H7 (cell line): ENCODE data around the gene GABPB2. TPM values are rescaled to one million over a fixed set of nuclear protein-coding genes. Genes with fewer than 3 reads are reported as not detected.
A peak's percentile ranks its signal among the peaks of the same experiment; 100 is the strongest.

ENCODE experiments used
- DNase-seq: peaks from one replicate; pipeline ENCODE4 v3.0.0; 2012
- H3K27me3 ChIP-seq: 2 replicates; pipeline ENCODE4 v1.6.0; 2011; ENCODE audit warnings: mild to moderate bottlenecking, low read length; ENCODE audit not compliant: control insufficient read depth, insufficient read depth
- H3K36me3 ChIP-seq: replicated peaks from 2 replicates; pipeline ENCODE4 v1.5.1; 2011; ENCODE audit warnings: low read length; ENCODE audit not compliant: control insufficient read depth, insufficient read depth
- H3K4me3 ChIP-seq: 2 replicates; pipeline ENCODE4 v1.5.1; 2011; ENCODE audit warnings: low read depth, mild to moderate bottlenecking, control low read depth, low read length, moderate library complexity; ENCODE audit not compliant: insufficient read depth
- total RNA-seq: library from RNA; depleted of rRNA; stranded (reverse); fragments of >200 nt; shearing (Covaris generic); gene quantifications from 2 replicates; pipeline ENCODE4 v1.2.3, GENCODE V29; 2014; rRNA removed

The GABPB2 gene
- total RNA-seq, 1 experiment from 2014 or later = 4.0 TPM

- no peak for DNase-seq
- no peaks in the 10 kb centered on the region for H3K27me3 ChIP-seq
- peaks cover 5% of the 10 kb centered on the region for H3K36me3 ChIP-seq
- no peak within 1 kb of the TSS for H3K4me3 ChIP-seq
Measured at GRCh38 chr1:151156515-151156819, 85.9 kb downstream of the GABPB2 start, which contains the start of gene TNFAIP8L2. Gene TNFAIP8L2, plus strand, starts transcription at chr1:151156649. Its CDS starts 2,049 bp downstream, at chr1:151158698.

DNA sequence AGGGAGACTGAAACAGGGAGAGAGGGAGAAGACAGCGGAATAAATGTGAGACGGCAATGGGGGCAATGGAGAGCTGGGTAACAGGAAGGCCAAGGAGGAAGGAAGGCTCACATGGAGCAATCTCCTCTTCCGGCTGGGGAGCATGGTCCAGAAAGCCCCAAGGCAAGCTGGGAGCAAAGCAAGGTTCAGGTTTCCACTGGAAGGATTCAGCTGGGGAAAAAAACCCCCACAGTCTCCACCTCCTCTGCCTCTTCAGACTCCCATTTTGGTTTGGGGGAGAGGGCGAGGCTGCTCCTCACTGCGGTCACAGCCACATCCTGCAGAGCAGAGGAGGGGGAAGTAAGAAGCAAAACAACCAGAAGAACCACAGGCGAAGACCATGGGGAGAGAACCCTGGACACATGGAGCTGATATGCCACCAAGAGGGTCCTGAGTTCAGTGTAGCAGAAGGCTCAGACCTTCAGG, 86.5 kb downstream of the GABPB2 start:
- no peak overlapping the region for H3K4me3 ChIP-seq
- no peak for DNase-seq

DNA sequence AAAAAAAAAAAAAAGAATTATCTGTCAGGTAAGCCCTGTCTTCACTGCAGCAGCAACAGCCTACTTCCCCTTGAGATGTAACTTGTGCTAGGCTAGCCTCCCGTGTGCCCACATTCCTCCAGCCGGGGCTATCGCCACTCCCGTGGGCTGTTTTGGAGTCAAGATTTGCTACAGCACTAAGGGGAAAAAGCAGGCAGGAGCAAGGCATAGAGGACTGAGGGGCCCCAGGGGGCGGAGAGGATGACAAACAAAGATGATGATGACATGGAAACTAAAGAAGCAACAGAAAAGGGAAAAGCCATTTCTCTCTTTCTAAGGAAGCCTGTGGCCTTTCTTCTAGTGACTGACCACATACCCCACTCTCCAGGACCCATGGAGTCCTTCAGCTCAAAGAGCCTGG, 87.8 kb downstream of the GABPB2 start:
- H3K36me3 ChIP-seq = peaks cover 7% of the 10 kb centered on the region
- H3K4me3 ChIP-seq = no peak overlapping the region
- H3K27me3 ChIP-seq = no peaks in the 10 kb centered on the region
- no peak for DNase-seq

More for the DNA sequence above, 86.5 kb downstream of the GABPB2 start:
- peaks cover 7% of the 10 kb centered on the region for H3K36me3 ChIP-seq
- no peaks in the 10 kb centered on the region for H3K27me3 ChIP-seq

GRCh38 chr1:151158751-151159251, 88.2 kb downstream of the GABPB2 start:
- Histone ChIP-seq H3K4me3 (no peak overlapping the region), H3K36me3 (peaks cover 7% of the 10 kb centered on the region), H3K27me3 (no peaks in the 10 kb centered on the region)
- no peak for DNase-seq

GRCh38 chr1:151159373-151159772, 88.8 kb downstream of the GABPB2 start:
- no peak for DNase-seq
- H3K36me3 ChIP-seq = peaks cover 7% of the 10 kb centered on the region
- no peak overlapping the region for H3K4me3 ChIP-seq

DNA sequence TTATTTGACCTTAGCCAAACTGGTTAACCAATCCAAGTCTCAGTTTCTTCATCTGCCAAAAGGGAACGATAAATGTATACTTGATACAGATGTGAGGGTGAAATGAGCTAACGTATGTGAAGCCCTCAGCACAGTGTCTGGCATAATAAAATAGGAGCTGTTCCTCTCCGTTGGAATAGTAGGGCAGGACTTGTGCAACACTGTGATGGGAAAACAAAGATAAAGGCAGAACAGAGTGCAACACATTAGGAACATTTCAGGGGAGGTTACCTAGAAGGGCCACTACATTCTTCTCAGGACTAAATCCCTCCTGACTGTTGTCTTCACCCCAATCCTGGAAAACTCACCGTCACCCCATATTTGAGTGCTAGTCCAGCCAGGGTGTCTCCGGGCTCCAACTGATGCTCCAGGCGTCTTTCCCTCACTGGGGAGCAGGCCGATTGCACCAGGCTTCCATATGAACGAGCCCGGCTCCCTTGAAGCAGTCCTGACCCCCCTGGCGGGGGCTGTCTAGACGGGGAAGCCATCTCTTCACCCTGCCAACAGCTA, 94.2 kb downstream of the GABPB2 start:
- no peaks in the 10 kb centered on the region for H3K27me3 ChIP-seq
- H3K4me3 ChIP-seq = peak overlapping the region; percentile 62
- H3K36me3 ChIP-seq = peaks cover 10% of the 10 kb centered on the region
- no peak for DNase-seq

More at GRCh38 chr1:151159373-151159772, 88.8 kb downstream of the GABPB2 start:
- no peaks in the 10 kb centered on the region for H3K27me3 ChIP-seq

DNA sequence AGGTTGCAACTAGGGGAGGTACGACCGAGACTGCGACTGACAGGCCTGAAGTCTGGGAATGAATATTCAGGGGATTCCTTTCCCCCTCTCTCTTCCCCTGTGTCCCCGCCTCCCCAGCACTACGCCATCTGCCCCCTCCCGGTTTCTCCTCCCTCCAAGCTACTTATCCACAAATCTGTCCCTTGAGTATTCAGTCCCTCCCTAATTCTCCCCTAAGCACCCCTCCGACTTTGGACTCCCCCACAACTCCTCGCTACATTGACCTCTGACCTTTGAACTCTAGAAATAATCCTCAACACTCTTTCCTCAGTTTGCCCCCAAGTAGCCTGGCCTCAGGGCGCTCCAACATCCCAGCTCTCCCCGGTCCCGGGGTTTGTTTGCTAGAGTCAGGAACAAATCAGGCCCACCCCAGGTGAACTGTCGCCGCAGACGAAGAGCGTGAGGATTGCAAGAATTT, 94.7 kb downstream of the GABPB2 start:
- H3K4me3 ChIP-seq = peak overlapping the region; percentile 62
- H3K36me3 ChIP-seq = peaks cover 9% of the 10 kb centered on the region
- H3K27me3 ChIP-seq = no peaks in the 10 kb centered on the region
- DNase-seq = peak; percentile 89

- Histone ChIP-seq H3K36me3 (peaks cover 7% of the 10 kb centered on the region), H3K27me3 (no peaks in the 10 kb centered on the region)
- peak; percentile 88 for DNase-seq
Measured at GRCh38 chr1:151165738-151166504, 95.4 kb downstream of the GABPB2 start, which contains the start of the genes LYSMD1 and SCNM1. Gene LYSMD1, minus strand, starts transcription at chr1:151165902. Its CDS starts 644 bp downstream, at chr1:151165258. Gene SCNM1, plus strand, starts transcription at chr1:151166144. Its CDS starts 9 bp downstream, at chr1:151166153.

GRCh38 chr1:151166505-151166956, 96.0 kb downstream of the GABPB2 start:
- DNase-seq = no peak
- Histone ChIP-seq H3K36me3 (peaks cover 7% of the 10 kb centered on the region), H3K27me3 (no peaks in the 10 kb centered on the region), H3K4me3 (peak overlapping the region; percentile 62)

More at GRCh38 chr1:151165738-151166504, 95.4 kb downstream of the GABPB2 start, which contains the start of the genes LYSMD1 and SCNM1:
- H3K4me3 ChIP-seq = peak within 1 kb of the TSS; percentile 62

- Histone ChIP-seq H3K27me3 (no peaks in the 10 kb centered on the region), H3K36me3 (peaks cover 4% of the 10 kb centered on the region), H3K4me3 (no peak overlapping the region)
- DNase-seq = no peak
Measured at GRCh38 chr1:151167116-151167515, 96.6 kb downstream of the GABPB2 start.

DNA sequence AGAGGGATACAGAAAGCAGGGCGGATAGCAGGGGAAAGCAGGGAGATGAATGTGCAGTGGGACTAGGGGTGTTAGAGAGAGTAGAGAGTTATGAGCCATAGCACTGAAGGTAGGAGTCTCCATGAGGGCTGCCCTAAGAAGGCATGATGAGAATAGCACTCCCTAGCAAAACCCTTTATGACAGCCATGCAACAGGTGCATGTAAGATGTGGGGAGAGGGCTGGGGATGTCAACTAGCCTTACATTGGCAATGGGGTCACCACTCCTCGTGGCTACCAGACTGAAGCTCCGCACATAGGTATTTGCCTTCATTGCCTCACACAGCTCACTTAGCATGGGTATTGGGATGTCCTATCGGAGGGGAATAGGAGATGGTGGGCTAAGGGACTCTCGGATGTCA, 100.6 kb downstream of the GABPB2 start:
- Histone ChIP-seq H3K36me3 (peaks cover 4% of the 10 kb centered on the region), H3K4me3 (no peak overlapping the region), H3K27me3 (no peaks in the 10 kb centered on the region)
- no peak for DNase-seq

Other genes starting within 250 kb of the GABPB2 start
- 38.6 and 53.4 TPM in 2 replicates for gene ARNT, start 194.2 kb upstream of the GABPB2 start, total RNA-seq
- gene CTXND2, start 183.6 kb upstream of the GABPB2 start, total RNA-seq = not detected in 2 replicates
- gene SETDB1, start 144.4 kb upstream of the GABPB2 start, total RNA-seq = 67.9 and 74.9 TPM in 2 replicates
- gene CERS2, start 95.9 kb upstream of the GABPB2 start, total RNA-seq = 248 and 297 TPM in 2 replicates
- gene ANXA9, start 88.5 kb upstream of the GABPB2 start, total RNA-seq = 0.62 and 1.6 TPM in 2 replicates
- gene MINDY1, start 63.9 kb upstream of the GABPB2 start, total RNA-seq = 12.6 and 18.4 TPM in 2 replicates
- gene PRUNE1, start 62.3 kb upstream of the GABPB2 start, total RNA-seq = 33.5 and 36.3 TPM in 2 replicates
- 0.48 and 0.96 TPM in 2 replicates for gene BNIPL, start 34.2 kb upstream of the GABPB2 start, total RNA-seq
- gene C1orf56, start 23.0 kb upstream of the GABPB2 start, total RNA-seq = 4.7 and 5.9 TPM in 2 replicates
- gene CDC42SE1, start 11.1 kb upstream of the GABPB2 start, total RNA-seq = 72.1 and 78.6 TPM in 2 replicates
- gene MLLT11, start 10.4 kb upstream of the GABPB2 start, total RNA-seq = 37.2 and 45.9 TPM in 2 replicates
- 6.1 and 8.0 TPM in 2 replicates for gene SEMA6C, start 75.9 kb downstream of the GABPB2 start, total RNA-seq
- 0.14 and 0.15 TPM in 2 replicates for gene TNFAIP8L2, start 85.9 kb downstream of the GABPB2 start, total RNA-seq
- gene LYSMD1, start 95.1 kb downstream of the GABPB2 start, total RNA-seq = 20.0 and 22.5 TPM in 2 replicates
- gene SCNM1, start 95.4 kb downstream of the GABPB2 start, total RNA-seq = 76.1 and 78.8 TPM in 2 replicates
- gene TMOD4, start 105.2 kb downstream of the GABPB2 start, total RNA-seq = 0.80 TPM in 1 of 2 replicates, not detected in the other
- 167 and 180 TPM in 2 replicates for gene VPS72, start 119.4 kb downstream of the GABPB2 start, total RNA-seq
- gene PIP5K1A, start 127.8 kb downstream of the GABPB2 start, total RNA-seq = 79.7 and 86.6 TPM in 2 replicates
- gene PSMD4, start 184.0 kb downstream of the GABPB2 start, total RNA-seq = 373 and 381 TPM in 2 replicates
- gene ZNF687, start 211.5 kb downstream of the GABPB2 start, total RNA-seq = 81.3 and 103 TPM in 2 replicates